Liver (tissue), 3 donors: ENCODE data around the gene KCNIP4.

Experiments
- CTCF ChIP-seq: fragments of 150-350 bp; IDR thresholded peaks from 2 replicates; pipeline ENCODE4 v1.5.1; 2017; ENCODE audit warnings: improper control_type of control experiment, low read depth, low read length; ENCODE audit not compliant: missing input control
- RAD21 ChIP-seq, 2 donors: IDR thresholded peaks; 2 replicates each; pipeline ENCODE4 v1.6.1; 2016; ENCODE audit warnings: antibody characterized with exemption in 2 of 2, mild to moderate bottlenecking in 2 of 2
- donor health status: healthy.
- donor health status: healthy.

GRCh38 chr4:21946858-21947257 is 1.7 kb downstream of the KCNIP4 start:
- TF ChIP-seq CTCF (no peak), RAD21 (IDR thresholded peaks at IDR 0.05) (no peak)
